DMS153 treated with DMSO at 0.1 percent for 48 hours (cell line): ENCODE results near the gene MLH3.

Experiments
- DNase-seq: peaks from one replicate; lab custom pipeline; 2025; ENCODE audit not compliant: unreplicated experiment; lab: John Stamatoyannopoulos, UW

MLH3 gene

DNA sequence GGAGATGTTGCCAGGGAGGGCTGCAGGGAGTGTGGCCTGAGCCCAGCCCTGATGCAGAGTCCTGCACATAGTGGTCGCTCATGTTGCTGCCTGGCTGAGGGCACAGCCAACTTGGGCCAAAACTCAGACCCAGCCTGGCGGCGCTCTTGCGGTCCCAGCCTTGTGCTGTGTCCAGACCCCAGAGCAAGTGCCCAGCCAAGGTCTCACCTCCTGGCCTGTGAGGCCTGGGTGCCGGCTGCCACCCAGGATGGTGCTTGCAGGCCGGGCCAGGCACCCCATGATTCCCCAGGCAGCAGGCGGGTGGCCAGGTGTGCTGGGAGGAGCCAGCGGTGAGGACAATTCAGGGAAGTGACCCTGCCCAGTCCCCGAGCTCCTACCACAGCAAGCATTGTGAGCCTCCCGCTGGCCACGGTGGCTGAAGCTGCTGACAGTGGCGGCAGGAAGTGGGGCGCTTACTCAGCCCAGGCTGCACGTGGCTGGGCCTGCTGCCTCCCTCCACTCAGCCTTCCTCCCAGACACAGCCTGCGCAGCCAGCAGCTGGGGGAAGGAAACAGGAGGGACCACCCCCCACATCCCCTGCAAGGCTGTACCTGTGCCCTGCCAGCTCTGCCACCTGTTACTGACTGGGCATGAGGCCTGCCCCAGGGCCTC is 78.1 kb downstream of the MLH3 start:
- DNase-seq: peak; percentile 9

DNA sequence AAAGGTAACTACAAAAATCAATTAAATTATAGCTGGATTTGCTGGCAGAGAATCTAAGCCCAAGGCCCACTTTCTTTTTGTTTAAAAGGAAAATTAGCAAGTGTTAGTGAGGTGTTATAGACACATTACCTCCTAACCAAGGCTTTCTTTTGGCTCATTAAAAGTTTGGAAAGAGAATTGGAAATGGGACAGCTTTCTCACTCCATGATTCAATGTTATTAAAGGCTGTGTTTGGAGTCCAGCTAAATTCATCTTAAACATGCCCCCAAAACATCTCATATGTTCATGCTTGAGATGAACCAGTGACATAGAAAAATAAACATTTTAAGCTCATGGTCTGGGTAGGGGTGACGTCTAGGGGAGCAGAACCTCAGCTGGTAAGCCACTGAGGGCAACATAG is 82.5 kb downstream of the MLH3 start:
- DNase-seq: no peak

DNA sequence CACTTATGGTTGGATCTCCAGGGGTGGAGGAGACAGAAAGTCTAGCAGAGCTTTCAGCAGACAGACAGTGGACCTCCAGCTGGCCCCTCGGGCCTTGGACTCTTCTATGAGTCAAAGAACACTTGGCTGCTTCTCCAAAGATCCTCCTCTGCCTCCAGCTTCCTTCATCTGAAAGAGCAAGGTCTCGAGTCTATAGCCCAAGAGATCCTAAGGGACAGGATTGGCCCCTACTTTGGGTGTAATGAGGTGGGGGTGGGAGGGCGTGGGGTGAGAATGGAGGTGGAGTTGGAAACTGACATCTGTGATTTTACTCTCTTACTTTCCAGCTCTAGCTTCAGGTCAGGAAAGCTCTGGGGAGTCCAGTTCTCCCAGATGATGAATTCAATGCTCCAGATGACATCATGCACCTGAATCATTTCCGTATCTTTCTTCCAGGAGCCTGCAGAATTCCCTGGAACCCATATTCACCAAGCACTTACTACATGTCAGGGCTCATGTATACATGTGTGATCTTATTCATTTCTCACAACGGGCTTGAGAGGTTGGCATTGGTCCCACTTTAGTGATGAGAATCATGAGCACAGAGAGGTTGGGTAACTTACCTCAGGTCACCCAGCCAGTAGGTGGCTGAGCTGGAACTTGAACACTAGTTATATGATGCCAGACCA is 85.6 kb downstream of the MLH3 start:
- no peak for DNase-seq

DNA sequence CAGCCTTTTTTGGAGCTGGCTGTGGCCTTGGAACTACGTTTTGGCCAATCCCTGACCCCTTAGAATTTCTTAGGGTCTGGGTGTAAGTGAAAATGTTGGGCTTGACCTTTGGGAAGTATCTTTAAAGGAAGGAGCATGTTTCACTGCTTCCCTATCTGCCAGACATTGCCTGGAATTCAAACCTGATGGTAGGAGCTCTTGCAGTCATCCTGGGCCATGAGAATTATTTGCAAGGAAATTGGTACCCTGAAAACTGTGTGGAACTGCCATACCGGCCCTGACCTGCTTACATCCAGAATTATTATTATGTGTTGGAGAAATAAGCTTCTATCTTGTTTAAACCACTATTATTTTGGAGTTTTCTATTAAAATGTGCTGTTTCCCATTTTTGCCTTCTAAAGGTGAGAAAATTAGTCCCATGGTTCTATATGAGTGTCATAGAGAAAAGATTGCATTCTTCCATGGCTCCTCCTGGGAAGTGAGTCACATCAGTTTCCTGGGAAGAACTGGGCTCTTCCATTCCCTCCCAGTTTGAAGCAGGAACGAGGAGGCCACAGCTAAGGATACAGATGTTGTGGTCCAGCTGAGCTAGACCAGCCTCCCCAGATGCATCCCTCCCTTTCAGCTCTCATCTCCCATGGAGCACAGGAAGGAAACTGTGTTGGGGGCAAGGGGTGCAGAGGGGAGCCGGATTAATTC is 86.3 kb downstream of the MLH3 start:
- no peak for DNase-seq
